ENCODE results near the gene LDHAL6B. TPM values are rescaled to one million over a fixed set of nuclear protein-coding genes. Genes with fewer than 3 reads are reported as not detected.

Gene LDHAL6B
- total and polyA plus RNA-seq, 2 experiments from 2014 or later, result not detected

DNA sequence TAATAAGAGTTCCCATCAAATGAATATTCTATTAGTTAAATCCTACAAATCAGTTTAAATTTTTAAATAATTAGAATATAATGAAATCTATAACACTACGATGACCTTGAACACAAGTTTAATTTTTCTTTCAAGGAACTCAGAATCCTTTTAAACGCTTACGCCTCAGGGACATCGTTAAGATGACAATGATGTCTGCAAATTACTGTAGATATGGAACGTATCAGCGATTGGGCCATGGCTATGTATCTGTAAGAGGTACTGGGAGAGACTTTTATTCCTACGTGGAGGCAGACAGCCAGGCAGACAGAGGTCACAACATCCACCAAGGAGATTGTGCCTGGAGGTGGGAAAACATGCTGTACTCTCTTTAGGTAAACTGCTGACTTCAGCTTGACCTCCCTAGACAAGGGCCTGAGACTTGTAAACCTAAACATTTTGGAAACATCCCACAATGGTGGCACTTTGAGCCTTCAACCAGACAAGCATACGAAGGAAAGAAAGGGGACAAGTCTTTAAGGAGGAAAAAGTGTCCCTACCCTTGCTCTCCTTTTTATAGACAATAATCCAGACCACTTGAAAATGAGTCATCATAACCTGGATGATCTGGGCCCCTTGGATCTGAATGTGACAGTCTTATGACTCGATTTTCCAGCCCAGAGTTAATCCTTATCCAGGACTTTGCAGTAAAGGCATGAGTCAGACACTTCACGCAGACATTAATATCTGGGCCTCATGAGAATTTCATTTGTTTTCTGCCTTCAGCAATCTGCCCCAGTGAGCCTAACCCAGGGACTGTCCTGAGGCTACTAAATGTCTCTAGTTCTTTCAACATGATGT, 6.8 kb upstream of the LDHAL6B start:
- no peak overlapping the region for H3K27ac ChIP-seq

DNA sequence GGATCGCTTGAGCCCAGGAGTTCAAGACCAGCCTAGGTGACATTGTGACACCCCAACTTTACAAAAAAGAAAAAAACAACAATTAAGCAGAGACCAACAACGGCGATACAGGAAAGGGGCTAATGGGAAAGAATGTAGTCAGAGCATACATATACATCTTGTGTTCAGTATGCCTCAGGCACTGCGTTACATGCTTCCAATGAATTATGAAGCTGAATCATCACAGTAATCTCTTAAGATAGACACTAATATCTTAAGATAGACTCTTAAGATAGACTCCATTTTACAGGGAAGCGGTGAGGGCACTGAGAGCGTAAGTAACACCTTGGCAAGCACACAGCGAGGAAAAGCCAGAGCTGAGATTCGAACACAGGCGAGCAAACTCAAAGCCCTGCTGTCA, 6.1 kb upstream of the LDHAL6B start:
- no peak overlapping the region for H3K27ac ChIP-seq

More for the DNA sequence above, 6.8 kb upstream of the LDHAL6B start:
- Histone ChIP-seq H3K27me3 (no peaks in the 10 kb centered on the region), H3K4me3 (no peak overlapping the region), H3K36me3 (no peaks in the 10 kb centered on the region), H3K4me1 (ENCODE audit: low read depth) (no peaks in the 10 kb centered on the region), H3K9me3 (ENCODE audit: low read depth) (no peaks in the 10 kb centered on the region)
- TF ChIP-seq, protein P1, sequence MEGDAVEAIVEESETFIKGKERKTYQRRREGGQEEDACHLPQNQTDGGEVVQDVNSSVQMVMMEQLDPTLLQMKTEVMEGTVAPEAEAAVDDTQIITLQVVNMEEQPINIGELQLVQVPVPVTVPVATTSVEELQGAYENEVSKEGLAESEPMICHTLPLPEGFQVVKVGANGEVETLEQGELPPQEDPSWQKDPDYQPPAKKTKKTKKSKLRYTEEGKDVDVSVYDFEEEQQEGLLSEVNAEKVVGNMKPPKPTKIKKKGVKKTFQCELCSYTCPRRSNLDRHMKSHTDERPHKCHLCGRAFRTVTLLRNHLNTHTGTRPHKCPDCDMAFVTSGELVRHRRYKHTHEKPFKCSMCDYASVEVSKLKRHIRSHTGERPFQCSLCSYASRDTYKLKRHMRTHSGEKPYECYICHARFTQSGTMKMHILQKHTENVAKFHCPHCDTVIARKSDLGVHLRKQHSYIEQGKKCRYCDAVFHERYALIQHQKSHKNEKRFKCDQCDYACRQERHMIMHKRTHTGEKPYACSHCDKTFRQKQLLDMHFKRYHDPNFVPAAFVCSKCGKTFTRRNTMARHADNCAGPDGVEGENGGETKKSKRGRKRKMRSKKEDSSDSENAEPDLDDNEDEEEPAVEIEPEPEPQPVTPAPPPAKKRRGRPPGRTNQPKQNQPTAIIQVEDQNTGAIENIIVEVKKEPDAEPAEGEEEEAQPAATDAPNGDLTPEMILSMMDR (IDR thresholded peaks at IDR 0.05; ENCODE audit: low read depth, low read length), result no peak
- peak in 1 of 2 donors; percentile 54 for DNase-seq (ENCODE audit: low read depth in 1 of 2, low spot score in 1 of 2)

DNA sequence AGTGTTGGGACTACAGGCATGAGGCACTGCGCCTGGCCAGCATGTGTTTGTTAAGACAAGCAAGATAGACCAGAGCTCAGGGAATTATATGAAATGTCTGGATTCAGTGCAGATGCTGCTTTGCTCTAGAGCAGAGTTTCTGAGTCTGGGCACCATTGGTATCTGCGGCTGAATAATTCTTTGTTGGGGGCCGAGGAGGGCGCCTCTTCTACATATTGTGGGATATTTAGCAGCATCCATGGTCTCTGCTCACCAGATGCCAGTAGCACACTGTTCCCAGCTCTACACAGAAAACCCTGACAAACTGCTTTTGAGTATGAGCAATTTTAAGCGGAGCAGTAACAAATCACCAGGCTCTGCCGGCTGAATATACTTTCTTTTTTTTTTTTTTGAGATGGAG, 3.6 kb upstream of the LDHAL6B start:
- no peak for DNase-seq (ENCODE audit: low read depth in 1 of 2, low spot score in 1 of 2)
- Histone ChIP-seq H3K27ac (no peak overlapping the region), H3K27me3 (no peaks in the 10 kb centered on the region), H3K9me3 (ENCODE audit: low read depth) (no peaks in the 10 kb centered on the region), H3K4me1 (ENCODE audit: low read depth) (no peaks in the 10 kb centered on the region), H3K36me3 (peaks cover 3% of the 10 kb centered on the region), H3K4me3 (no peak overlapping the region)
- TF ChIP-seq, protein P1 (IDR thresholded peaks at IDR 0.05; ENCODE audit: low read depth, low read length), result no peak

More for the DNA sequence above, 6.1 kb upstream of the LDHAL6B start:
- H3K4me1 ChIP-seq (ENCODE audit: low read depth), result no peaks in the 10 kb centered on the region
- TF ChIP-seq, protein P1 (IDR thresholded peaks at IDR 0.05; ENCODE audit: low read depth, low read length), result no peak
- no peak overlapping the region for H3K4me3 ChIP-seq
- H3K9me3 ChIP-seq (ENCODE audit: low read depth), result no peaks in the 10 kb centered on the region
- peaks cover 3% of the 10 kb centered on the region for H3K36me3 ChIP-seq
- no peak for DNase-seq (ENCODE audit: low read depth in 1 of 2, low spot score in 1 of 2)
- no peaks in the 10 kb centered on the region for H3K27me3 ChIP-seq

DNA sequence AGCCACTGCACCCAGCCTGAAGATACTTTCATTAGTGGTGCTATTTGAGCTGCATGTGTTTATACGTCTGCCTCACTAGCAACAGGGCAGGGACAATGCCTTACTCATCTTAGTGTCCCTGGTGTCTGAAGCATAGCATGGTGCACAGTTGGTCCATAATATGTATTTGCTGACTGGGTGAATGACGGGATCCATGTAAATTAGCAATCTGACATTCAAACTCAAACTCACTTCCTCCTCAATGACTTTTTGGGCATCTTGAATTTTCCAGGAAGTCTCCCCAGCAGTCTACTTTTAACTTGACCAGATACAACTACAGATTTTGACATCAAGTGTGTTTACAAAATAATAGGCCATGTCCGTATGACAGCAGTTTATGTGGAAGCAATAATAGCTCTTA, 3.0 kb upstream of the LDHAL6B start:
- Histone ChIP-seq H3K36me3 (peaks cover 3% of the 10 kb centered on the region), H3K9me3 (ENCODE audit: low read depth) (no peaks in the 10 kb centered on the region), H3K27me3 (no peaks in the 10 kb centered on the region), H3K4me3 (no peak overlapping the region), H3K4me1 (ENCODE audit: low read depth) (no peaks in the 10 kb centered on the region), H3K27ac (no peak overlapping the region)
- TF ChIP-seq, protein P1 (IDR thresholded peaks at IDR 0.05; ENCODE audit: low read depth, low read length), result no peak
- no peak for DNase-seq (ENCODE audit: low read depth in 1 of 2, low spot score in 1 of 2)

DNA sequence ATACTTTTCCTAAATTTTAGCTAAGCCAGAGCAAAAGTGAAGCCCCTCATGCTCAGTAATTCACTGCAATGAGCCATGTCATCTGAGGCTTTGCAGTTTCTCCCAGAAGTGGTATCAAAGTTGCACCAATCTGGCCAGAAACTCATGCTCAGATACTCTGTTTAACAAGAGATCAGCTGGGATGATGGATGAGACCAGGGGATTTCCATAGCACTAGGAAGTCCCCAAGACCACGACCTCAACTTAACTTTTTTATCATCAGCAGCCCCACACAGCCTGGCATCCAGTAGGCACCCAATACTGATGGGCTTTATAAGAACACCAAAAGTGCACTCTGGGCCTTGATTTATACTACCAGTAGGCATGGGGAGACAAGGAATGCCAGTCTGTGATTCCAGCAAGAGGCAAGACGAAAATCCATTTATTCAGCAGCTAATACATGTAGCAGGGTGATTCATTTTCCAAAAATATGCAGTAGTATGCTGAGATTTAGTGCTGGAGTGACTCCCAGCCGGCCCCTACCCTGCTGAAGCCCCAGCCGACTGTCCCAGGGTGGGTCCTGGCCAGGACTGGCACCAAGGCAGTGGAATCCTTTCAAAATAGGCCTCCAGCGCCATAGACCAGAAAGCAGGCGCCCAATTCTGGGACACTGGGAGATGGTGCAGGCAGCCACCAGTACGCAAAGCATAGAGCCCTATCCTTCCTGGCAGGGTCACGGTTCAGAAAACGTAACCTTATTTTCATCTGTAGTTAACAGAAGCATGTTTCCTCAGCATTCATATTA, 612 bp upstream of the LDHAL6B start:
- Histone ChIP-seq H3K27me3 (no peaks in the 10 kb centered on the region), H3K9me3 (ENCODE audit: low read depth) (no peaks in the 10 kb centered on the region), H3K36me3 (peaks cover 3% of the 10 kb centered on the region), H3K4me1 (ENCODE audit: low read depth) (no peaks in the 10 kb centered on the region), H3K4me3 (no peak overlapping the region), H3K27ac (no peak overlapping the region)
- no peak for DNase-seq (ENCODE audit: low read depth in 1 of 2, low spot score in 1 of 2)
- TF ChIP-seq, protein P1 (IDR thresholded peaks at IDR 0.05; ENCODE audit: low read depth, low read length), result no peak

Measured in cardiac muscle cell (in vitro differentiated cells and primary cell).